ENCODE measurements around the gene DHRS3. TPM values are rescaled to one million over a fixed set of nuclear protein-coding genes. Genes with fewer than 3 reads are reported as not detected.

The DHRS3 gene
- total and polyA plus RNA-seq, 9 donors = 11.4 to 29.0 (median 21.1) TPM

GRCh38 chr1:12643079-12643478 is 25.1 kb upstream of the DHRS3 start:
- Histone ChIP-seq H3K27me3 (ENCODE audit: control insufficient read depth, insufficient read depth, low read length) (peaks cover 2% of the 10 kb centered on the region), H3K4me1 (ENCODE audit: control insufficient read depth, insufficient read depth, low read length) (no peaks in the 10 kb centered on the region), H3K36me3 (ENCODE audit: control insufficient read depth, insufficient read depth, low read length) (no peaks in the 10 kb centered on the region), H3K4me3 (ENCODE audit: low read length) (no peak overlapping the region), H3K27ac (ENCODE audit: low read length) (no peak overlapping the region), H3K9me3 (replicated peaks; ENCODE audit: control insufficient read depth, low read depth, low read length) (peaks cover 16% of the 10 kb centered on the region)
- WGBS (ENCODE audit: insufficient coverage) = no CpG with 5 or more reads among the region's 2 CpGs
- DNase-seq = no peak

- peaks cover 2% of the 10 kb centered on the region for H3K27me3 ChIP-seq (ENCODE audit: control insufficient read depth, insufficient read depth, low read length)
- peaks cover 4% of the 10 kb centered on the region for H3K4me1 ChIP-seq (ENCODE audit: control insufficient read depth, insufficient read depth, low read length)
- no peak overlapping the region for H3K4me3 ChIP-seq (ENCODE audit: low read length)
- no peaks in the 10 kb centered on the region for H3K36me3 ChIP-seq (ENCODE audit: control insufficient read depth, insufficient read depth, low read length)
- H3K27ac ChIP-seq (ENCODE audit: low read length) = no peak overlapping the region
- peaks cover 16% of the 10 kb centered on the region for H3K9me3 ChIP-seq (replicated peaks; ENCODE audit: control insufficient read depth, low read depth, low read length)
- DNase-seq = no peak
Observed at GRCh38 chr1:12640958-12641272, 22.9 kb upstream of the DHRS3 start.

GRCh38 chr1:12640237-12640957 is 22.4 kb upstream of the DHRS3 start:
- no peak for DNase-seq
- H3K27ac ChIP-seq (ENCODE audit: low read length) = no peak overlapping the region
- H3K36me3 ChIP-seq (ENCODE audit: control insufficient read depth, insufficient read depth, low read length) = no peaks in the 10 kb centered on the region
- H3K4me1 ChIP-seq (ENCODE audit: control insufficient read depth, insufficient read depth, low read length) = peaks cover 4% of the 10 kb centered on the region
- H3K4me3 ChIP-seq (ENCODE audit: low read length) = no peak overlapping the region
- peaks cover 16% of the 10 kb centered on the region for H3K9me3 ChIP-seq (replicated peaks; ENCODE audit: control insufficient read depth, low read depth, low read length)
- WGBS (ENCODE audit: insufficient coverage) = 86% methylated on average over 4 of the region's 7 CpGs
- peaks cover 2% of the 10 kb centered on the region for H3K27me3 ChIP-seq (ENCODE audit: control insufficient read depth, insufficient read depth, low read length)

GRCh38 chr1:12637693-12638092 is 19.7 kb upstream of the DHRS3 start:
- no peaks in the 10 kb centered on the region for H3K27me3 ChIP-seq (ENCODE audit: control insufficient read depth, insufficient read depth, low read length)
- DNase-seq = no peak
- no peak overlapping the region for H3K27ac ChIP-seq (ENCODE audit: low read length)
- 85% methylated on average over 7 of the region's 8 CpGs for WGBS (ENCODE audit: insufficient coverage)
- no peak overlapping the region for H3K4me3 ChIP-seq (ENCODE audit: low read length)
- no peaks in the 10 kb centered on the region for H3K36me3 ChIP-seq (ENCODE audit: control insufficient read depth, insufficient read depth, low read length)
- H3K4me1 ChIP-seq (ENCODE audit: control insufficient read depth, insufficient read depth, low read length) = peaks cover 4% of the 10 kb centered on the region
- peaks cover 16% of the 10 kb centered on the region for H3K9me3 ChIP-seq (replicated peaks; ENCODE audit: control insufficient read depth, low read depth, low read length)

- Histone ChIP-seq H3K36me3 (ENCODE audit: control insufficient read depth, insufficient read depth, low read length) (no peaks in the 10 kb centered on the region), H3K4me3 (ENCODE audit: low read length) (no peak overlapping the region), H3K4me1 (ENCODE audit: control insufficient read depth, insufficient read depth, low read length) (peaks cover 4% of the 10 kb centered on the region), H3K9me3 (replicated peaks; ENCODE audit: control insufficient read depth, low read depth, low read length) (peaks cover 15% of the 10 kb centered on the region), H3K27ac (ENCODE audit: low read length) (no peak overlapping the region), H3K27me3 (ENCODE audit: control insufficient read depth, insufficient read depth, low read length) (no peaks in the 10 kb centered on the region)
- 88% methylated on average over 6 of the region's 15 CpGs for WGBS (ENCODE audit: insufficient coverage)
- no peak for DNase-seq
Observed at GRCh38 chr1:12636098-12636950, 18.3 kb upstream of the DHRS3 start.

GRCh38 chr1:12634696-12635202 is 16.7 kb upstream of the DHRS3 start:
- Histone ChIP-seq H3K9me3 (replicated peaks; ENCODE audit: control insufficient read depth, low read depth, low read length) (peaks cover 6% of the 10 kb centered on the region), H3K27ac (ENCODE audit: low read length) (no peak overlapping the region), H3K4me3 (ENCODE audit: low read length) (no peak overlapping the region), H3K4me1 (ENCODE audit: control insufficient read depth, insufficient read depth, low read length) (peaks cover 4% of the 10 kb centered on the region), H3K27me3 (ENCODE audit: control insufficient read depth, insufficient read depth, low read length) (peaks cover 4% of the 10 kb centered on the region), H3K36me3 (ENCODE audit: control insufficient read depth, insufficient read depth, low read length) (no peaks in the 10 kb centered on the region)
- DNase-seq = no peak
- WGBS (ENCODE audit: insufficient coverage) = 76% methylated on average over 13 of the region's 18 CpGs

- Histone ChIP-seq H3K4me1 (ENCODE audit: control insufficient read depth, insufficient read depth, low read length) (peaks cover 4% of the 10 kb centered on the region), H3K27ac (ENCODE audit: low read length) (no peak overlapping the region), H3K4me3 (ENCODE audit: low read length) (no peak overlapping the region), H3K9me3 (replicated peaks; ENCODE audit: control insufficient read depth, low read depth, low read length) (peaks cover 2% of the 10 kb centered on the region), H3K36me3 (ENCODE audit: control insufficient read depth, insufficient read depth, low read length) (no peaks in the 10 kb centered on the region), H3K27me3 (ENCODE audit: control insufficient read depth, insufficient read depth, low read length) (peaks cover 4% of the 10 kb centered on the region)
- WGBS (ENCODE audit: insufficient coverage) = 52% methylated on average over 7 of the region's 8 CpGs
- DNase-seq = no peak
Observed at GRCh38 chr1:12634156-12634555, 16.1 kb upstream of the DHRS3 start.

- H3K4me1 ChIP-seq (ENCODE audit: control insufficient read depth, insufficient read depth, low read length) = peaks cover 4% of the 10 kb centered on the region
- no peak for DNase-seq
- 77% methylated on average over 5 of the region's 8 CpGs for WGBS (ENCODE audit: insufficient coverage)
- no peaks in the 10 kb centered on the region for H3K9me3 ChIP-seq (replicated peaks; ENCODE audit: control insufficient read depth, low read depth, low read length)
- no peak overlapping the region for H3K4me3 ChIP-seq (ENCODE audit: low read length)
- H3K27ac ChIP-seq (ENCODE audit: low read length) = no peak overlapping the region
- no peaks in the 10 kb centered on the region for H3K36me3 ChIP-seq (ENCODE audit: control insufficient read depth, insufficient read depth, low read length)
- peaks cover 4% of the 10 kb centered on the region for H3K27me3 ChIP-seq (ENCODE audit: control insufficient read depth, insufficient read depth, low read length)
Observed at GRCh38 chr1:12631571-12631970, 13.6 kb upstream of the DHRS3 start.

- no peaks in the 10 kb centered on the region for H3K9me3 ChIP-seq (replicated peaks; ENCODE audit: control insufficient read depth, low read depth, low read length)
- H3K27me3 ChIP-seq (ENCODE audit: control insufficient read depth, insufficient read depth, low read length) = peaks cover 4% of the 10 kb centered on the region
- DNase-seq = no peak
- H3K36me3 ChIP-seq (ENCODE audit: control insufficient read depth, insufficient read depth, low read length) = no peaks in the 10 kb centered on the region
- H3K27ac ChIP-seq (ENCODE audit: low read length) = no peak overlapping the region
- H3K4me1 ChIP-seq (ENCODE audit: control insufficient read depth, insufficient read depth, low read length) = no peaks in the 10 kb centered on the region
- 63% methylated on average over 5 of the region's 6 CpGs for WGBS (ENCODE audit: insufficient coverage)
- H3K4me3 ChIP-seq (ENCODE audit: low read length) = no peak overlapping the region
Observed at GRCh38 chr1:12630946-12631530, 13.0 kb upstream of the DHRS3 start.
